NT2/D1 (cell line): Measurements from ENCODE around the gene NTRK3.

Source experiments
- DNase-seq: peaks from one replicate; pipeline ENCODE4 v3.0.0-alpha.2; 2011; ENCODE audit warnings: low read depth, low spot score
- H3K27me3 ChIP-seq: 2 replicates; pipeline ENCODE4 v1.6.0; 2011; ENCODE audit warnings: mild to moderate bottlenecking; ENCODE audit not compliant: insufficient read length, insufficient read depth
- H3K36me3 ChIP-seq: 2 replicates; pipeline ENCODE4 v1.6.1; 2011; ENCODE audit warnings: mild to moderate bottlenecking, low read length, mixed read lengths; ENCODE audit not compliant: insufficient read depth, insufficient read length
- H3K4me1 ChIP-seq: 2 replicates; pipeline ENCODE4 v1.5.1; 2011; ENCODE audit not compliant: insufficient read depth, insufficient read length
- H3K4me3 ChIP-seq: 2 replicates; pipeline ENCODE4 v1.5.1; 2011; ENCODE audit warnings: low read depth; ENCODE audit not compliant: insufficient read length
- H3K9ac ChIP-seq: 2 replicates; pipeline ENCODE4 v1.6.0; 2011; ENCODE audit warnings: low read depth; ENCODE audit not compliant: insufficient read length
- H3K9me3 ChIP-seq: 2 replicates; pipeline ENCODE4 v1.5.1; 2011; ENCODE audit warnings: mild to moderate bottlenecking, low read length; ENCODE audit not compliant: insufficient read depth
- SUZ12 ChIP-seq: IDR thresholded peaks from 2 replicates; pipeline ENCODE4 v1.6.1; 2011; ENCODE audit not compliant: insufficient read length, insufficient read depth; ENCODE audit errors: extremely low read depth
- YY1 ChIP-seq: IDR thresholded peaks from 2 replicates; pipeline ENCODE4 v1.6.1; 2011; ENCODE audit not compliant: insufficient read length, insufficient read depth
- ZNF274 ChIP-seq: IDR thresholded peaks from 2 replicates; pipeline ENCODE4 v1.6.1; 2011; ENCODE audit warnings: mild to moderate bottlenecking, low read depth, low read length

The NTRK3 gene

DNA sequence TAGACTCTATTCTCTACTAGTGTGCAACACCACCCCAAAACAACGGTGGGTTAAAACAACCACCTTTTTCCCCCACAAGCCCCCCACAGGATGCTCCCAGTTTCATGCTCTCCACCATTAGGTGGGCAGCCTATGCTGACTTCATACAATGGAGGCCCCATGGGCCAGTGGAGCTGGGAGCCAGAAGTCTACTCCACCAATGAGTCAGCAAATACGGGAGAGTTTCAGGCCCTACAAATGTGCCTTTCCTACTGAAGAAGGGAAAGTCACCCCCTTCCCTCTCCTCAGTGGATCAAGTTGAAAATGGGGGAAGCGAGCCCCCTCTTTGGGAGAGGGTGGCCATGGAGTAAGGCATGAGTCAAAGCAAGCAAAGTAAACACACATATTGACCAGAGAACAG, 278.6 kb downstream of the NTRK3 start:
- Histone ChIP-seq H3K4me1 (no peaks in the 10 kb centered on the region), H3K4me3 (no peak overlapping the region), H3K36me3 (no peaks in the 10 kb centered on the region), H3K27me3 (no peaks in the 10 kb centered on the region), H3K9me3 (no peaks in the 10 kb centered on the region), H3K9ac (no peak overlapping the region)
- TF ChIP-seq SUZ12 (no peak), ZNF274 (no peak), YY1 (no peak)
- DNase-seq, result no peak

- no peaks in the 10 kb centered on the region for H3K4me1 ChIP-seq
- H3K27me3 ChIP-seq, result no peaks in the 10 kb centered on the region
- no peaks in the 10 kb centered on the region for H3K9me3 ChIP-seq
- H3K4me3 ChIP-seq, result no peak overlapping the region
- TF ChIP-seq SUZ12 (no peak), YY1 (no peak), ZNF274 (no peak)
- no peak for DNase-seq
- no peak overlapping the region for H3K9ac ChIP-seq
- H3K36me3 ChIP-seq, result no peaks in the 10 kb centered on the region
Measured at GRCh38 chr15:87976552-87976951, 280.0 kb downstream of the NTRK3 start.

DNA sequence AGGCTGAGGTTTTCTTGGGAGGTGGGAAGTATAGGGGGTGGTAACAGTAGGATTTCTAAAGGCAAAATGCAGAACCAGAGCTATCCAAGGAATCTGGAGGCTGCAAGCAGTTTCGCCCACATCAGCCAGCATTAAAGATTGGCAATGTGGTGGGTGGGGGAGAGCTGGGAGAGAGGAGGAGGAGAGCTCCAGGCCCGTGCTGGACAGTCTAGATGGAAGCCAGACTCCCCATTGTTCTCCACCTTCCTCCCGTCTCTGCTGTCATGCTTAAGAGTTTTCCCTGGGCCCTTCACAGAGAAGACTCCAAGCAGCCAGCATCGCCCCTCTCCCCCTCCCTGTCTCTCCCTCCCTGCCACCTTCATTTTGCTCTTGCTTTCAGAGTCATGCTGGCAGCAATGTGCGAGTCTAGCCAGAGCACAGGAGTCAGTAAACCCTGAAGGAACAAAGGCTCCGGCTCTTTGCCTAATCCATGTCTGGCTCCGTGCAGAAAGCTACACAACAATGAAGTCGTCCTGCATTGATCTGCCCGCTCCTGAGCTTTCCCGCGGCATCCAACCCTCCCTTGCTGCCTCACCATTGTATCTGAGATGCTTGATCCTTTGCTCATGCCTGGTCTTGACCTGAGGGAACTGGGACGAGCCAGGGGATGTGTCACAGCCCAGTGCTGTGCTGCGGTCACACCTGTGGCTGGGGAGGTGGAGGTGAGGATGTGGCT, 282.9 kb downstream of the NTRK3 start:
- Histone ChIP-seq H3K27me3 (no peaks in the 10 kb centered on the region), H3K9ac (no peak overlapping the region), H3K4me3 (no peak overlapping the region), H3K9me3 (no peaks in the 10 kb centered on the region), H3K36me3 (no peaks in the 10 kb centered on the region), H3K4me1 (no peaks in the 10 kb centered on the region)
- no peak for DNase-seq
- no peak for TF ChIP-seq SUZ12
- no peak for TF ChIP-seq ZNF274
- no peak for TF ChIP-seq YY1

- H3K9ac ChIP-seq, result no peak overlapping the region
Measured at GRCh38 chr15:87971076-87971475, 285.5 kb downstream of the NTRK3 start.

GRCh38 chr15:87967951-87968350, 288.6 kb downstream of the NTRK3 start:
- Histone ChIP-seq H3K9me3 (no peaks in the 10 kb centered on the region), H3K9ac (no peak overlapping the region), H3K27me3 (no peaks in the 10 kb centered on the region), H3K36me3 (no peaks in the 10 kb centered on the region), H3K4me1 (no peaks in the 10 kb centered on the region), H3K4me3 (no peak overlapping the region)
- no peak for TF ChIP-seq ZNF274
- no peak for TF ChIP-seq YY1
- no peak for TF ChIP-seq SUZ12
- no peak for DNase-seq

More at GRCh38 chr15:87971076-87971475, 285.5 kb downstream of the NTRK3 start:
- H3K27me3 ChIP-seq, result no peaks in the 10 kb centered on the region
- no peaks in the 10 kb centered on the region for H3K36me3 ChIP-seq
- no peak overlapping the region for H3K4me3 ChIP-seq
- H3K4me1 ChIP-seq, result no peaks in the 10 kb centered on the region
- TF ChIP-seq YY1 (no peak), ZNF274 (no peak), SUZ12 (no peak)
- DNase-seq, result no peak
- no peaks in the 10 kb centered on the region for H3K9me3 ChIP-seq

DNA sequence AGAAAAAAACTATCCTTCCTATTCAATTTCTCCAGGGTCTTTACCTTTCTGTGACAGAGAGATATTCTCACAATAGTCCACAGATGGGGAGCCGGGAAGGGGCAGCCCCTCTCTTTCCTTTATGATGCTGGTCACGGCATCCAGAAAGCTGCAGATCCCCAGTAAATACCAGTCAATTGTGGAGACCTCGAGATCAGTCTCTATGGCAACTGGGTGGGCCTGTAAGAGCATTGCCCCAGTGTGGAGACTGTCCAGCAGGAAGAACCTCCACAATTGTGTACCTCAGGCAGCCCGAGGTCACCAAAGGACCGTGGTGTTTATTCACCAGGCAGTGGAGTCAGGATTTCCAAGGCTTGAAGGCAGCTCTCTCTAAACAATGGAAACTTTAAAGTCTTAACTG, 291.2 kb downstream of the NTRK3 start:
- TF ChIP-seq SUZ12 (no peak), YY1 (no peak), ZNF274 (no peak)
- Histone ChIP-seq H3K9ac (no peak overlapping the region), H3K4me3 (no peak overlapping the region), H3K36me3 (no peaks in the 10 kb centered on the region), H3K27me3 (no peaks in the 10 kb centered on the region), H3K4me1 (no peaks in the 10 kb centered on the region), H3K9me3 (no peaks in the 10 kb centered on the region)
- no peak for DNase-seq

DNA sequence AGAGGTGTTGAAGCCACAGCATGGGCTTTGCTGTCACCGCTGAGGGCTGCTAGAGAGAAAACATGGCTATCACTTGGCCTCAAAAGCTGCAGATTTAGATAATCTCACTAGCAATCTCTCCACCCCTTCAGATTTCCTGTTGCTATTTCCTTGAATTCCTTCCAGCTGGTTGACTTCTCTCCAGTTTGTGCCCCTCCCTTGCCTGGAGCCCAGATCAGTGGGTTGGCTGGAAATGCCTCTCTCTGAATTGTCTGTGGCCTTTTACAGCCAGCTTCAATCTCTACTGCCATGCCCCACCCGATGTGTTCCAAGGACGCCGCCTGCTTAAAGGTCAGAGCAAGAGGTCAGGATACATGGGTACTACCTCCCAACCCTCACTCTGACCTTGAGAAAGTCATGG, 294.1 kb downstream of the NTRK3 start:
- Histone ChIP-seq H3K4me1 (no peaks in the 10 kb centered on the region), H3K9me3 (no peaks in the 10 kb centered on the region), H3K27me3 (no peaks in the 10 kb centered on the region), H3K36me3 (no peaks in the 10 kb centered on the region), H3K4me3 (no peak overlapping the region), H3K9ac (no peak overlapping the region)
- TF ChIP-seq YY1 (no peak), ZNF274 (no peak)
- DNase-seq, result no peak

- Histone ChIP-seq H3K36me3 (no peaks in the 10 kb centered on the region), H3K4me1 (no peaks in the 10 kb centered on the region), H3K4me3 (no peak overlapping the region), H3K9ac (no peak overlapping the region), H3K27me3 (no peaks in the 10 kb centered on the region), H3K9me3 (no peaks in the 10 kb centered on the region)
- DNase-seq, result no peak
- TF ChIP-seq YY1 (no peak), ZNF274 (no peak), SUZ12 (no peak)
Measured at GRCh38 chr15:87961851-87962420, 294.6 kb downstream of the NTRK3 start.
